ENCODE results near the gene LARGE1. TPM values are rescaled to one million over a fixed set of nuclear protein-coding genes. Genes with fewer than 3 reads are reported as not detected.

LARGE1 gene
- total and polyA plus RNA-seq, 2 of the 8 experiments (the other 6 are each of a cell fraction or from before 2014, with no cell fraction given) = 43.7 to 83.0 TPM

- Histone ChIP-seq H2BK120ac (replicated peaks; ENCODE audit: low read depth, low read length) (no peak overlapping the region), H3K9ac (replicated peaks in 1 of 4; ENCODE audit: extremely low read depth in 1 of 4, low read depth in 3 of 4, low read length in 3 of 4) (no peak overlapping the region), H4K8ac (ENCODE audit: extremely low read depth, insufficient read depth, low read length) (no peak overlapping the region), H3K9me3 (ENCODE audit: insufficient read depth in 2 of 2, low read depth in 1 of 2, low read length in 1 of 2) (no peaks in the 10 kb centered on the region), H2BK5ac (ENCODE audit: low read depth, low read length) (no peak overlapping the region), H2BK12ac (ENCODE audit: low read depth, low read length) (no peak overlapping the region), H3K27me3 (replicated peaks in 1 of 4; ENCODE audit: control insufficient read depth in 3 of 4, extremely low read depth in 1 of 4, insufficient read depth in 3 of 4, low read length in 3 of 4) (no peaks in the 10 kb centered on the region), H3K27ac (ENCODE audit: low read depth, low read length) (no peak overlapping the region), H3K56ac (replicated peaks; ENCODE audit: insufficient read length, low read depth, low read length) (peak overlapping the region; percentile 52), H3K4me1 (replicated peaks in 1 of 4; ENCODE audit: control insufficient read depth in 3 of 4, insufficient read depth in 4 of 4, low read length in 3 of 4) (no peaks in the 10 kb centered on the region), H3K23ac (ENCODE audit: insufficient read length) (no peak overlapping the region), H3K4me2 (ENCODE audit: insufficient read depth in 1 of 2, low read depth in 2 of 2, low read length in 2 of 2) (no peak overlapping the region), H3K18ac (ENCODE audit: extremely low read depth, low read length) (no peak overlapping the region), H3K23me2 (ENCODE audit: low read depth, low read length) (peaks cover 2% of the 10 kb centered on the region; the same call in 1 of the 2 replicates), H3K79me2 (ENCODE audit: control insufficient read depth in 1 of 2, insufficient read depth in 2 of 2, low read length in 2 of 2) (no peaks in the 10 kb centered on the region), H3K14ac (ENCODE audit: insufficient read length) (no peak overlapping the region), H4K5ac (ENCODE audit: insufficient read length, low read depth, low read length) (no peak overlapping the region), H3K79me1 (ENCODE audit: low read depth, low read length) (no peaks in the 10 kb centered on the region), H3K4ac (replicated peaks; ENCODE audit: insufficient read length, low read depth, low read length) (no peak overlapping the region), H2BK15ac (ENCODE audit: low read length) (no peak overlapping the region), H2AK5ac (ENCODE audit: low read depth, low read length) (no peak overlapping the region), H4K20me1 (replicated peaks in 1 of 2; ENCODE audit: control insufficient read depth in 1 of 2, insufficient read depth in 2 of 2, low read length in 2 of 2) (no peaks in the 10 kb centered on the region), H2BK20ac (ENCODE audit: low read length) (no peak overlapping the region), H2AFZ (ENCODE audit: low read length) (no peak overlapping the region), H3K4me3 (ENCODE audit: extremely low read depth in 1 of 4, insufficient read depth in 2 of 4, low read depth in 3 of 4, low read length in 4 of 4) (no peak overlapping the region), H3K36me3 (ENCODE audit: control insufficient read depth in 2 of 4, insufficient read depth in 4 of 4, low read length in 3 of 4) (no peaks in the 10 kb centered on the region), H4K91ac (replicated peaks; ENCODE audit: insufficient read length, low read length) (no peak overlapping the region)
- 87% methylated on average over 4 of the region's 4 CpGs; no CpG with 5 or more reads in 1 of the 2 experiments for WGBS, 2 experiments (ENCODE audit: extremely low coverage in 1 of 2, insufficient coverage in 1 of 2, insufficient read length in 1 of 2, insufficient replicate concordance in 2 of 2, low coverage in 1 of 2, low lambda C conversion rate in 2 of 2, missing lambda C conversion rate in 1 of 2)
- POLR2A ChIA-PET (ENCODE audit: partially characterized antibody) = interaction anchor here (0.9 kb wide), 1 partner anchor 17 kb away, joined by 3 read pairs; no protein-coding TSS in a partner anchor
- DNase-seq (ENCODE audit: low read depth in 1 of 2, low spot score in 2 of 2) (no peak), FAIRE-seq (no peak)
- CTCF ChIA-PET (ENCODE audit: partially characterized antibody) = no interaction called here
- TF ChIP-seq, protein P1, sequence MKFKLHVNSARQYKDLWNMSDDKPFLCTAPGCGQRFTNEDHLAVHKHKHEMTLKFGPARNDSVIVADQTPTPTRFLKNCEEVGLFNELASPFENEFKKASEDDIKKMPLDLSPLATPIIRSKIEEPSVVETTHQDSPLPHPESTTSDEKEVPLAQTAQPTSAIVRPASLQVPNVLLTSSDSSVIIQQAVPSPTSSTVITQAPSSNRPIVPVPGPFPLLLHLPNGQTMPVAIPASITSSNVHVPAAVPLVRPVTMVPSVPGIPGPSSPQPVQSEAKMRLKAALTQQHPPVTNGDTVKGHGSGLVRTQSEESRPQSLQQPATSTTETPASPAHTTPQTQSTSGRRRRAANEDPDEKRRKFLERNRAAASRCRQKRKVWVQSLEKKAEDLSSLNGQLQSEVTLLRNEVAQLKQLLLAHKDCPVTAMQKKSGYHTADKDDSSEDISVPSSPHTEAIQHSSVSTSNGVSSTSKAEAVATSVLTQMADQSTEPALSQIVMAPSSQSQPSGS (IDR thresholded peaks at IDR 0.05; ENCODE audit: low read length) = no peak
- TF ChIP-seq FOSL1 (IDR thresholded peaks at IDR 0.05; ENCODE audit: insufficient read depth, low read depth, low read length) = no peak
- TF ChIP-seq NANOG (IDR thresholded peaks at IDR 0.05; ENCODE audit: insufficient read depth, low read depth, low read length, poor library complexity, severe bottlenecking) = no peak
- TF ChIP-seq JUND (IDR thresholded peaks at IDR 0.05; ENCODE audit: low read length) = no peak
- TF ChIP-seq TAF7 (optimal IDR thresholded peaks at IDR 0.05; ENCODE audit: borderline replicate concordance, low read depth, low read length) = no peak
- TF ChIP-seq SRF (IDR thresholded peaks at IDR 0.05; ENCODE audit: low read depth, low read length) = no peak
- no peak for TF ChIP-seq EGR1 (IDR thresholded peaks at IDR 0.05; ENCODE audit: borderline replicate concordance, low read depth, low read length)
- TF ChIP-seq TEAD4 (IDR thresholded peaks at IDR 0.05; ENCODE audit: low read depth, low read length) = no peak
- no peak for TF ChIP-seq POLR2A (IDR thresholded peaks at IDR 0.05; ENCODE audit: control extremely low read depth in 1 of 2, low read depth in 2 of 2, low read length in 2 of 2)
- no peak for TF ChIP-seq SP2 (IDR thresholded peaks at IDR 0.05; ENCODE audit: low read length)
- TF ChIP-seq, protein P2, sequence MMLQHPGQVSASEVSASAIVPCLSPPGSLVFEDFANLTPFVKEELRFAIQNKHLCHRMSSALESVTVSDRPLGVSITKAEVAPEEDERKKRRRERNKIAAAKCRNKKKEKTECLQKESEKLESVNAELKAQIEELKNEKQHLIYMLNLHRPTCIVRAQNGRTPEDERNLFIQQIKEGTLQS (IDR thresholded peaks at IDR 0.05; ENCODE audit: insufficient read depth, low read depth, low read length) = no peak
- no peak for TF ChIP-seq E2F6 (IDR thresholded peaks at IDR 0.05)
Measured at GRCh38 chr22:33957086-33957485, 36.8 kb upstream of the LARGE1 start.
